Measurements from ENCODE around the gene ANO9. TPM values are rescaled to one million over a fixed set of nuclear protein-coding genes. Genes with fewer than 3 reads are reported as not detected.
A peak's percentile ranks its signal among the peaks of the same experiment; 100 is the strongest.

The ANO9 gene
- total RNA-seq, 1 experiment from 2014 or later: 16.6 TPM

DNA sequence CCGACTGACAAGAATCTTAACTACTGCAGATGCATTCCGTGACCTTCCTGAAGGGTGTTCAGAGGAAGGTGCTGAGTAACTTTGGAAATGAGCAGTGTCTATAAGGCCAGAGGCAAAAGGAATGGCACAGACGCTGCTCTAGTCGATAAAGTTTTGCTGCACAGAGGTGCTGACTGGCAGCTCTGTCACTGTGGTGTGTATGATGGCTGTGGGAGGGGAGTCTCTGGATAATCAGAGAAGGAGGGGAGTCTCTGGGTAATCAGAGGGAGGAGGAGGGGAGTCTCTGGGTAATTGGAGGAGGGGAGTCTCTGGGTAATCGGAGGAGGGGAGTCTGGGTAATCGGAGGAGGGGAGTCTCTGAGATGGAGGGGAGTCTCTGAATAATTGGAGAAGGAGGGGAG is 26.7 kb upstream of the ANO9 start:
- BruUV-seq (replicated peaks): no TSS peak
- TF ChIP-seq, protein P1, sequence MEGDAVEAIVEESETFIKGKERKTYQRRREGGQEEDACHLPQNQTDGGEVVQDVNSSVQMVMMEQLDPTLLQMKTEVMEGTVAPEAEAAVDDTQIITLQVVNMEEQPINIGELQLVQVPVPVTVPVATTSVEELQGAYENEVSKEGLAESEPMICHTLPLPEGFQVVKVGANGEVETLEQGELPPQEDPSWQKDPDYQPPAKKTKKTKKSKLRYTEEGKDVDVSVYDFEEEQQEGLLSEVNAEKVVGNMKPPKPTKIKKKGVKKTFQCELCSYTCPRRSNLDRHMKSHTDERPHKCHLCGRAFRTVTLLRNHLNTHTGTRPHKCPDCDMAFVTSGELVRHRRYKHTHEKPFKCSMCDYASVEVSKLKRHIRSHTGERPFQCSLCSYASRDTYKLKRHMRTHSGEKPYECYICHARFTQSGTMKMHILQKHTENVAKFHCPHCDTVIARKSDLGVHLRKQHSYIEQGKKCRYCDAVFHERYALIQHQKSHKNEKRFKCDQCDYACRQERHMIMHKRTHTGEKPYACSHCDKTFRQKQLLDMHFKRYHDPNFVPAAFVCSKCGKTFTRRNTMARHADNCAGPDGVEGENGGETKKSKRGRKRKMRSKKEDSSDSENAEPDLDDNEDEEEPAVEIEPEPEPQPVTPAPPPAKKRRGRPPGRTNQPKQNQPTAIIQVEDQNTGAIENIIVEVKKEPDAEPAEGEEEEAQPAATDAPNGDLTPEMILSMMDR (conservative IDR thresholded peaks at IDR 0.05; ENCODE audit: low read depth, low read length): no peak
- TF ChIP-seq EZH2phosphoT487 (IDR thresholded peaks at IDR 0.05; ENCODE audit: borderline replicate concordance, low read length) (no peak), EZH2 (IDR thresholded peaks at IDR 0.05; ENCODE audit: low read length, unreplicated experiment) (no peak)
- Histone ChIP-seq H4K20me1 (ENCODE audit: low read length) (no peaks in the 10 kb centered on the region), H3K9me2 (replicated peaks; ENCODE audit: low read length) (no peaks in the 10 kb centered on the region), H3K4me1 (ENCODE audit: insufficient read depth, low read length) (peaks cover 7% of the 10 kb centered on the region; the same call in 1 of the 2 replicates), H3K36me3 (ENCODE audit: low read depth, low read length) (no peaks in the 10 kb centered on the region; the same call in 1 of the 2 replicates), H3K9me3 (ENCODE audit: low read length) (no peaks in the 10 kb centered on the region), H3K9ac (ENCODE audit: low read length) (no peak overlapping the region), H2AFZ (ENCODE audit: low read length) (no peak overlapping the region), H3K4me3 (ENCODE audit: low read length) (no peak overlapping the region), H3K27me3 (ENCODE audit: low read length) (no peaks in the 10 kb centered on the region), H3K79me2 (ENCODE audit: low read length) (0 out of 2 replicates have a peak, but pooled peaks cover 4% of the 10 kb centered on the region), H3F3A (ENCODE audit: low read length, unreplicated experiment) (no peaks in the 10 kb centered on the region), H3K4me2 (ENCODE audit: low read length) (no peak overlapping the region), H3K27ac (ENCODE audit: low read length) (no peak overlapping the region)
- ChIA-PET CTCF (no interaction called here), POLR2A (ENCODE audit: unreplicated experiment) (interaction anchor here (0.6 kb wide), 1 partner anchor 62 kb away, joined by 3 read pairs; no protein-coding TSS in a partner anchor)
- intact Hi-C loops (cut with micrococcal nuclease): loop anchor here (5.0 kb wide), 1 partner anchor 39 kb away; the partner anchor contains the start of gene RNH1
- ATAC-seq: no peak
- DNase-seq: no peak

DNA sequence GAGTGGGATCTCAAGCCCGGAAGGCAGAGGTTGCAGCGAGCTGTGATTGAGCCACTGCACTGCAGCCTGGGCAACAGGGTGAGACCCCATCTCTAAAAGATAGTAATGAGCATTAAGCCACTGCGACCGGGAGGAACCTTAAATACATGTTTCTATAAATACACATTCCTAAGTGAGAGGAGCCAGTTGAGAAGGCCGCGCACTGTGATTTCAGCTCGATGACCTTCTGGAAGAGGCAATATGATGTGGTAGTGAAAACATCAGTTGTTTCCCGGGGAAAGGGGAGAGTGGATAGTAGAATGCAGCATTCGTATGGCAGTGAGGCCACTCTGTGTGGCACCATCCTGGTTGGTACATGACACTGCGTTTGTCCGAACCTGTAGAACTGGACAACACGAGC is 26.2 kb upstream of the ANO9 start:
- CTCF ChIA-PET: no interaction called here

GRCh38 chr11:465896-466530 is 24.2 kb upstream of the ANO9 start:
- Histone ChIP-seq H3K79me2 (ENCODE audit: low read length) (0 out of 2 replicates have a peak, but pooled peaks cover 4% of the 10 kb centered on the region), H3K27ac (ENCODE audit: low read length) (no peak overlapping the region), H3K36me3 (ENCODE audit: low read depth, low read length) (no peaks in the 10 kb centered on the region; the same call in 1 of the 2 replicates), H3K4me1 (ENCODE audit: insufficient read depth, low read length) (peaks cover 7% of the 10 kb centered on the region; the same call in 1 of the 2 replicates), H3K4me2 (ENCODE audit: low read length) (no peak overlapping the region), H3F3A (ENCODE audit: low read length, unreplicated experiment) (no peaks in the 10 kb centered on the region), H3K9me3 (ENCODE audit: low read length) (no peaks in the 10 kb centered on the region), H3K27me3 (ENCODE audit: low read length) (no peaks in the 10 kb centered on the region), H2AFZ (ENCODE audit: low read length) (no peak overlapping the region), H4K20me1 (ENCODE audit: low read length) (no peaks in the 10 kb centered on the region), H3K4me3 (ENCODE audit: low read length) (no peak overlapping the region), H3K9ac (ENCODE audit: low read length) (no peak overlapping the region), H3K9me2 (replicated peaks; ENCODE audit: low read length) (no peaks in the 10 kb centered on the region)
- BruUV-seq (replicated peaks): no TSS peak
- ATAC-seq: no peak
- ChIA-PET POLR2A (ENCODE audit: unreplicated experiment) (no interaction called here), CTCF (no interaction called here)
- intact Hi-C loops (cut with micrococcal nuclease): loop anchor here (5.0 kb wide), 1 partner anchor 41 kb away; the partner anchor contains the start of gene RNH1
- peak; percentile 7 for DNase-seq
- TF ChIP-seq, protein P1 (conservative IDR thresholded peaks at IDR 0.05; ENCODE audit: low read depth, low read length): no peak
- no peak for TF ChIP-seq EZH2phosphoT487 (IDR thresholded peaks at IDR 0.05; ENCODE audit: borderline replicate concordance, low read length)
- TF ChIP-seq EZH2 (IDR thresholded peaks at IDR 0.05; ENCODE audit: low read length, unreplicated experiment): no peak

More for the DNA sequence above, 26.2 kb upstream of the ANO9 start:
- H3K36me3 ChIP-seq (ENCODE audit: low read depth, low read length): no peaks in the 10 kb centered on the region; the same call in 1 of the 2 replicates
- ATAC-seq (no peak), DNase-seq (no peak)
- H3K27me3 ChIP-seq (ENCODE audit: low read length): no peaks in the 10 kb centered on the region
- no TSS peak for BruUV-seq (replicated peaks)
- no peak overlapping the region for H3K27ac ChIP-seq (ENCODE audit: low read length)
- no peak overlapping the region for H3K9ac ChIP-seq (ENCODE audit: low read length)
- 0 out of 2 replicates have a peak, but pooled peaks cover 4% of the 10 kb centered on the region for H3K79me2 ChIP-seq (ENCODE audit: low read length)
- H3K4me1 ChIP-seq (ENCODE audit: insufficient read depth, low read length): peaks cover 7% of the 10 kb centered on the region; the same call in 1 of the 2 replicates
- TF ChIP-seq EZH2 (IDR thresholded peaks at IDR 0.05; ENCODE audit: low read length, unreplicated experiment) (no peak), EZH2phosphoT487 (IDR thresholded peaks at IDR 0.05; ENCODE audit: borderline replicate concordance, low read length) (no peak)
- H3K9me3 ChIP-seq (ENCODE audit: low read length): no peaks in the 10 kb centered on the region
- no peak overlapping the region for H3K4me2 ChIP-seq (ENCODE audit: low read length)
- no peaks in the 10 kb centered on the region for H4K20me1 ChIP-seq (ENCODE audit: low read length)
- no peak overlapping the region for H3K4me3 ChIP-seq (ENCODE audit: low read length)
- no peak overlapping the region for H2AFZ ChIP-seq (ENCODE audit: low read length)
- POLR2A ChIA-PET (ENCODE audit: unreplicated experiment): interaction anchor here (0.6 kb wide), 1 partner anchor 61 kb away, joined by 3 read pairs; no protein-coding TSS in a partner anchor
- no peaks in the 10 kb centered on the region for H3K9me2 ChIP-seq (replicated peaks; ENCODE audit: low read length)
- intact Hi-C loops (cut with micrococcal nuclease): loop anchor here (5.0 kb wide), 1 partner anchor 39 kb away; the partner anchor contains the start of gene RNH1
- H3F3A ChIP-seq (ENCODE audit: low read length, unreplicated experiment): no peaks in the 10 kb centered on the region
